NT2/D1 (cell line): ENCODE measurements around the gene HNRNPM.

ENCODE experiments used
- YY1 ChIP-seq: IDR thresholded peaks from 2 replicates; pipeline ENCODE4 v1.6.1; 2011; ENCODE audit not compliant: insufficient read length, insufficient read depth
- ZNF274 ChIP-seq: IDR thresholded peaks from 2 replicates; pipeline ENCODE4 v1.6.1; 2011; ENCODE audit warnings: mild to moderate bottlenecking, low read depth, low read length

DNA sequence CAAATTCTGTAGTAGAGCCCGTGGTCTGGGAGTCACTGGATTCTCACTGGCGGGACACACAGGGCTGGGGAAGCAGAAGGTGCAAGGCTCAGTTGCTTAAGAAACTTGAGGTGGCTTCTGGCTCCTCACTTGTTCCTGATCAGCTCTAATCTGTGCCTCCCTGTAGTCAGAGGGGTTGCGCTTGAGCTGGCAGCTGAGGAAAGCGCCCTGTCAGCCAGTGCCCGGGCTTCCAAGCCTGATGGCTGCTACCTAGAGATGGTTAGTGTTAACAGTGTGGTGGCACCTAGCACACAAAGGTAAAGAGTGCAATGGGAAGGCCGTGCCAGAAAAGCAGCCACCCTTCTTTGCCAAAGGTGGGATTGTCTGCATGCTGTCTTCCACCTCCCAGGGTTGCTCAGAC lies 8.8 kb downstream of the HNRNPM start:
- TF ChIP-seq YY1 = no peak
- TF ChIP-seq ZNF274 = no peak
